Right renal pelvis (tissue), 4 donors: ENCODE data around the gene ANKRD12. TPM values are rescaled to one million over a fixed set of nuclear protein-coding genes. Genes with fewer than 3 reads are reported as not detected.

ENCODE experiments used
- DNase-seq, 4 donors: peaks; one replicate each; pipeline ENCODE4 v3.0.0-alpha.2; 2013; ENCODE audit warnings: low read depth in 4 of 4, low spot score in 3 of 4, missing footprints in 1 of 4
- polyA plus RNA-seq, 4 donors: library from polyadenylated mRNA; unstranded; fragments of 120-200 nt; gene quantifications; one replicate each; pipeline ENCODE4 v1.2.1, GENCODE V29; 2013; ENCODE audit not compliant: insufficient read length in 4 of 4

ANKRD12 gene
- polyA plus RNA-seq, 4 donors: 28.1 to 34.3 (median 32.8) TPM

DNA sequence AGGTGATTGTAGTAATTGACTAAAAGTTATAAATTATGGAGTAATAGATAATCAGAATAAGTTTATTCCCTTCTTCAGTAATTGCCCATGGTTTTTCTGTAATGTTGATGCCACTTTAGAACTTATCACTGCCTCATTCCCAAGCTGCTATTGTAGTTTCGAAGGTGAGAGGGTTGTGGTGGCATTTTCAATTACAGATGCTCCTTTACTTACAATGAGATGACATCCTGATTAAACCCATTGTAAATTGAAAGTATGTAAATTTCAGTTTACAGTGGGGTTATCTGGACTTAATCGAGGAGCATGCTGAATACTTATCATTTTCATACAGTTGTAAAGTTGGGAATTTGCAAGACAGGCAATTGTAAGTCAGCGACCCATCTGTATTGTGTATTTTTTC, 31.2 kb upstream of the ANKRD12 start:
- DNase-seq: no peak

DNA sequence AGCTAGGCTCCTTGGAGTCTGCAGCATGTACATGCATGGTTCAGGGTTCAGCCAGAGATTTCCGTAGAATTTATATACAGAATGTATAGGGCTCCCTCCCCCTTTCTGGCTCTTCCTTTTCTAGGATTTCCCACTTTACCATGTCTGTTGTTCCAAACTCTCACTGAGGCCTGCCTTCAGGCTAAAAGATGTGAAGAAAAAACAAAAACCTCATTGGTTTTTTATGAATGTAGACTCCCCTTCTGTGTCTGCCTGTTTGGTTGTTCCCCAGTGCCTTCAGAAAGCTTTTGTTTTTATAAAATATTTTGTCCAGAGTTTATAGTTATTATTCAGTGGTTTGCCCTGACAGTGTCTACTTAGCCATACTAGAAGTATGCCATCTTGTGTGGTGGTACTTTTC, 30.5 kb upstream of the ANKRD12 start:
- no peak for DNase-seq

DNA sequence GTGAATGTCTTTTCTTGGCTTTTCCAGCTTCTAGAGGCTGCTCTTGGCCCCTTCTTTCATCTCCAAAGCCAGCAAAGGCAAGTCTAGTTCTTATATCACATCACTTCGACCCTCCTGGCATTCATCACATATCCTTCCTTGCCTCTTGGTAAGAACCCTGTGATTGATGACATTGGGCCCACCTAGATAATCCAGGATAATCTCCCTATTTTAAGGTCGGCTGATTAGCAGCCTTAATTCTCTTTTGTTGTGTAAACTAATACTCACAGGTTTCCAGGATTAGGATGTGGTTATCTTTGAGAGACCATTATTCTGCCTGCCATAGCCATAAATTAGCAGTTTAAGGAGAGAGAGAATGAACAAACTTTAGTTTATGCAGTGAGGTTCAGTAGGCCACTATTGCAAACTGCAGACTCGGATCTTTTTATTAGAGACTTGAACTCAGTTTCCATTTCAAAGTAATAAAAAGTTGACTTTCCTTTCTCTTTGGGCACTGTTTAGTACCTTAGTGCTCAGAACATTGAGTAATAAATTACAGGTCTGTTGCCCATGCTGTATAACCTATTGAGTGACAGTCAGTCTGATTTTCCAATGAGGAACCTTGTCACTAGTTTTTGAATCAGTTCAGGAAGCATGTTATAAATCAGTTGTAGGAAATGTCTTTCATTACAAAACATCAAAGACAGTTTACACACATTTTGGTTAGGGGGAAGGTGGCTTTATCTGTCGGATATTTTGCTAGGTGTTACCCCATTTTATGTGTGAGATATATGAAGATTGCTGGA, 29.6 kb upstream of the ANKRD12 start:
- no peak for DNase-seq

DNA sequence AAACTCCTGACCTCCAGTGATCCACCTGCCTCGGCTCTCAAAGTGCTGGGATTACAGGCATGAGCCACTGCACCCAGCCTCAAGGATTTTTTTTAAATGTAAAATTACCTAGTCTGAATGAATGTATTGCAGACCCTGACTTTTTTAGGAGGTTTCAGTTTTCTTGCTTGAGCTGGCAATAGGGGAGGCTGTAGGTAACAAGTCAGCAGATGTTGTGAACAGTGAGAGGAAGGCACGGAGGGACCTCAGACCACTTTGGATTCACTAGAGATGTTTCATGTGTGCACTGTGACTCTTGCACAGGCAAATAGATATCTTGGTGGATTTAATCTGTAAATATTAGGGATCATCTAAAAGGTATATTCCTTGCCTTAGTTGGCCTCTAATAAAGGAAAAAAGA, 27.7 kb upstream of the ANKRD12 start:
- DNase-seq: no peak

DNA sequence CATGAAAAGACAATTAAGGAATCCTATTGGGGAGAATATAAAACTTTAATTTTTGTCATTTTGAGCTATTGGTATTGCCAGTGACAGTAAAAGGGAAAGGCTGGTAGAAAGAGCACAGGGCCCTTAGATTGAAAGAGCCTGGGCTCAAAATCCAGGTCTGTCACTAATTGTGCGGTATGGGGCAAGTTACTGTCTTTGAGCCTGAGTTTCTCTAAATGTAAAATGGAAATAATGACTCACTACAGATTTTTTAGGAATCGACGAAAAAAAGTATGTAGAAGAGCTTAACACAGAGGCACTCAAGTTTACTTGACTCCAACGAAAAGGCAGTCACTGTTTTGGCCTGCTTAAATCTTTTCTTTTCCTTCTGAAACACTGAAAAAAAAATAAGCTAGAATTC, 27.1 kb upstream of the ANKRD12 start:
- DNase-seq: no peak

DNA sequence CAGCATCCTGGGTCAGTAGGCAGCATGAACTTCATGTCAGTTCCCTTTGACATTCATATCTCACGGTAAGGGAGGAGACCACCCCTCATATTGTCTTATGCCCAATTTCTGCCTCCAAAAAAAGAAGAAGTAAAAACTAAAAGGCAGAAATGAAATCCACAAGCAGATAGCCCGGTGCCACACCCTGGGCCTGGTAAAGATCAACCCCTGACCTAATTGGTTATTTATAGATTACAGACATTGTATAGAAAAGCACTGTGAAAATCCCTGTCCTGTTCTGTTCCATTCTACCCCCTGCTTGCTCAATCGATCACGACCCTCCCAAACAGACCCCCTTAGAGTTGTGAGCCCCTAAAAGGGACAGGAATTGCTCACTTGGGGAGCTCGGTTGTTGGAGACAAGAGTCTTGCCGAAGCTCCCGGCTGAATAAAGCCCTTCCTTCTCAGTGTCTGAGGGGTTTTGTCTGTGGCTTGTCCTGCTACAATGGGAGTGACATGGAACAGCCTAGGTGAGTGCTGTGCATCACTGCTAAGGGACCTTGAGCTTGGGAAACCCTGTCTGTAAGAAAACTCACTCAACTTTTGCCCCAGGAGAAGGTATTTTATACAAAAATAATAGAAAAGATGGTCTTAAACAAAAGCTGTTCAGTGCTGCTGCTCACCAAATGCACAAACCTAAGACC, 23.0 kb upstream of the ANKRD12 start:
- no peak for DNase-seq

DNA sequence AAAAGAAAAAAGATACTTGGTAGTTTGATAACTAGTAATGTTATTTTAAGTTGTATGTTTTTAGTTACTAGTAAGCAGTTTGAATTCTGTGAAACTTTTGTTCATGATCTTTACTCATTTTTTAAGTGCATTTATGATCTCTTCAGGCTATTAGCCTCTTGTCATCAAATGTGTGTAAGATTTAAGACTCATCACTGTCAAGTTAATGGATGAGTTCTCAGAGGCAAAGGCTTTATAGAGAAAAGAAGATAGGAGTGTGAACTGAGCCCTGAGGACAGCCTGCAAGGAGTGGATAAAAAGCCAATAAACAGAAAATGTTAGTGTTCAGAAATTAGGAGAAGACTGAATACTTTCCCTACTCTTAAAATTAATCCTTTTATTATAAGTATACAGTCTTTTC, 20.6 kb upstream of the ANKRD12 start:
- DNase-seq: no peak

DNA sequence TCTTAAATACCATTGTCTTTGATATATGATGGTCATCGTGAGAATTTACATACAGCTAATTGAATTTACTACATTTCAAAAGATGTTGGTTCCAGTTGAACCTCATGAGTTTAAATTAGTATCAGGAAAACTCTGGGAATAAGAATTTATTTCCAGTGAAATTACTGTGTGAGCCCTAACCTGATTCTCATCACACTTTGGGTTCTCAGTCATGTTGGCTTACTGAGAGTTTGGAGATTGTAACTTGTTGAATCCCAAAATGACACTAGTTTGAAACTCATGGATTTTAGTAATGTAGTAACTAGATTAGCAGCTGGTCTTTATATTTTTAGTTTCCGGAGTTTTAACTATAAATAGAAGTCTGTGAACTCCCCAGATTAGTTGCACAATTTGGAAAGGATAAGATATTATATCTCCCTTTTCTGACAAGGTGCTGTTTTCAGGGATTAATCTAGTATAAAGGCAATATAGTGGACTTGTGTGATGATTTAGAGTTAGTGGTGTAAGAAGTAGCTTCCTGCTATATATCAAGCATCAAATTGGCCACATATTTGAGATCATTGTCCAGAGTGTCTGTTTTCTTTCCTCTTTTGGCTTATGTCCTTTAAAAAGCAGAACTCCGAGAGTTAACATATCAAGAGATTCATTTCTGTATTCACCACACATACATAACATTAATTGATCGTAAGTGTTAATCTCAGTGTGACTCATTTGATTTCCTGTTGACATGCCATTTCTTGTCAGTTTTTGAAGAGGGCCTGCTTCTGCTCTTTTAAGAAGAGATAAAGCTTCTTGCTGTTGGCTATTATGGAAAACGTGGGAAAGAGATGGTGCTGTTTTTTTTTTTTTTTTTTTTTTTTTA, 18.4 kb upstream of the ANKRD12 start:
- DNase-seq: no peak

DNA sequence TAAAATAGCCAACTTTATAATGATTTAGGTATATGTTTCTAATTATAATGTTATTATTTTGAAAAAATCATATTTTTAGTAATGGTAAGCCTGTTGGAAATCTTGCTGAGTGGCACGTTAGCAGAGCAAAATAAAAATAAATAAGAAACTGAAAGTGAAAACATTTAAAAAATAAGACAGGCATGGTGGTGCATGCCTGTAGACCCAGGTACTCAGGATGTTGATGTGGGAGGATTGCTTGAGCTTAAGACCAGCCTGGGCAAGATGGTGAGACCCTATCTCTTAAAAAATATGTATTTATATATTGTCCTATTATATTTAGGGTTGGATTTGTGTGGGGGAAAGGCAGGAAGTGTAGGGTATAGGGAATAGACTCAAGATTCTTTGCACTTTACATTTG, 15.8 kb upstream of the ANKRD12 start:
- no peak for DNase-seq

DNA sequence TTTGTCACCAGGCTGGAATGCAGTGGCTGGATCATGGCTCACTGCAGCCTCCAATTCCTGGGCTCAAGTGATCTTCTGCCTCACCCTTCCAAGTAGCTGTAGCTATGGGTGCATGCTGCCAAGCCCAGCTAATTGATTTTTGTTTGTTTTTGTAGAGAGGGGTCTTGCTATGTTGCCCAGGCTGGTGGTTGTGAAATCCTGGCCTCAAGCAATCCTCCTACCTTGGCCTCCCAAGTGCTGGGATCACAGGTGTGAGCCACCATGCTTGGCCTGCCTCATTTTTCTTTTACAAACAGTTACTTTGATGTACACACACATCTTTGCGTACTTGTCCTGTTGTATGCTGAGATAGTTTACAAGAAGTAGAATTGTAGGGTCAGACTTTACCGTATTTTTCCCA, 13.1 kb upstream of the ANKRD12 start:
- no peak for DNase-seq

DNA sequence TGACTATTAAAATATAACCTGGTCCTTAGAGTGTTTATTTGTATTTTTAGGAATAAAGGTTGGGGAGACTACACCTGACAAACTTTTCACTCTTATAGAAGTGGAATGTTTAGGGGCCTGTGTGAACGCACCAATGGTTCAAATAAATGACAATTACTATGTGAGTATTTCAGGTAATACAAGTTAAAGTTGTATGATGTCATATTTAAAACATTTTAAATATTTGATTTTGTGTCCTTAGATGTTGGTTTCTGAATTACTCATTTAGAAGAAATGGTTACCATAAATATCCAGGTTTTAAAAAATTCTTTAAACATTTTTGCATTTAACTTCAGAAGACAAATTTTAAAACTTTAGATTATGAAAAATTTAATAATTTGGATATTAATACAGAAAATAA, 11.8 kb upstream of the ANKRD12 start:
- no peak for DNase-seq

DNA sequence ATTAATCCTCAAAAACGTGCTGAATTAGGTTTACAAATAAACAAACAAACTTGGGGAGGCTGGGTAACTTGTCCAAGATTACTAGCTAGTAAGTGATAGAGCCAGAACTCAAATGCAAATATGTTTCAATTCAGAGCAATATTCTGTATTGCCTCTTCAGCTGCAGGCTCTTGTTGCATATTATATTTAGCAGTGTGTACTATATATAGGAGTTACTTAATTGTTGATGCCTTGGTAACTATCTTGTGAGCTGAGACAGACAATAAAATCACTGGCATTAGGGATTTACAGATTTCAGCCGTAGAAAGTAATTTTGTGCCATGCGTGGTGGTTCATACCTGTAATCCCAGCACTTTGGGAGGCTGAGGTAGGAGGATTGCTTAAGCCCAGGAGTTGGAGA, 10.2 kb upstream of the ANKRD12 start:
- DNase-seq: no peak

DNA sequence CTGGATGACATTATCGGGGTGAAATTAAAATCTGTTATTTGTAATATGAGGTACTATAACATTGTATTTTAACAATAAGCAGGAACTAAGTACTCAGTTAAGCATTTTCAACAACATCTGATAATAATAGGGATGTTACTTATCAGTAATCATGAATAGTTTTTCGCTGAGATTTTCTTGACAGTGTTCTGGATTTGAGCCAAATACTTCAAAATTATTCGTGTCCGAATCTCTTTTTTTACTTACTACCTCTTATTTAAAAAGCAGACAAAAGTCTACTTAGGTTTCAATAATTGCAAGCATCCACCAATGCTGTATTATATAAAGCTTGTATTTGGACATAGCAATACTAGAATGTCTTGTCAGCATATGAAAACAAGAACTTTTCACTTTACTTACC, 6.4 kb upstream of the ANKRD12 start:
- no peak for DNase-seq

DNA sequence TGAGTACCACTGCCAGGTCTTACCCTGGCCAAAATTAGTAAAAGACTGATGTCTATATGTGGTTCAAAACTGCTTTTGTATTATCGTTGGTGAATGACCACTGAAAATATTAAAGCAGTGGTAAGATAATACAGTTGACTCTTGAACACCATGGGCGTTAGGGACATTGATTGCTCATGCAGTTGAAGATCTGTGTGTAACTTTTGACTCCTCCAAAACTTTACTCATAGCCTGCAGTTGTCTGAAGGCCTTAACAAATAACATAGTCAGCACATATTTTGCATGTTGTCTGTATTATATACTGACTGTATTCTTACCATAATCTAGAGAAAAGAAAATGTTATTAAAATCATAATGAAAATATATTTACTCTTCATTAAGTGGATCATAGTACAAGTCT, 5.8 kb upstream of the ANKRD12 start:
- no peak for DNase-seq

DNA sequence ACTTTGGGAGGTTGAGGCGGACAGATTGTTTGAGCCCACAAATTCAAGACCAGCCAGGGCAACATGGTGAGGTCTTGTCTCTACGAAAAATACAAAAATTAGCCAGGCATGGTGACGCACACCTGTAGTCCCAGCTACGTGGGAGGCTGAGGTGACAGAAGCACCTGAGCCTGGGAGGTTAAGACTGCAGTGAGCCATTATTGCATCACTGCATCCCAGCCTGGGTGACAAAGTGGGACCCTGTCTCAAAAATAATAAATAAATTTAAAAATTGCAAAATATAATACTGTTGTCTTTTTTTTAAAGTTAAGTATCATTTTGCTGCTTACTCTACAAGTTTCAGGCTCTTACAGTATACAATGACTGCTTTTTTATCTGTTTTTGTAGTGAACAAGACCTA, 4.0 kb upstream of the ANKRD12 start:
- DNase-seq: no peak

DNA sequence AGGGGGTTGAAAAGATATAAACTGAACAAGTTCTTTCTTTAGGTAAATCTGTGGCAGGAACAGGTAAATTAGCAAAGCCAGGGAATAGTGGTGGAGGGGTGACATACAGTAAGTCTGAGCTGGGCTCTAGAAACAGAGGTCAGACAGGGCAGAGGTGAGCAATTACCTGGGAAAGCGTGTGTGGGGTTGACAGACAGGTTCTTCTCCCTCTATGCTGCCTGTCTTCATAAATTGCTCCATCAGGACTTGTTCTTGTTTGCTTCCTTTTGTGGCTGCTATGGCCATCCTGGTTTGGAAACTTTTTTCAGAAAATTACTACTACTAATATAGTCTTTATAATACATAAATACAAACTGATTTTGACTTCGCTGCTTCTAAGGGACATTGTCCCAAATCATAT, 3.4 kb upstream of the ANKRD12 start:
- no peak for DNase-seq

DNA sequence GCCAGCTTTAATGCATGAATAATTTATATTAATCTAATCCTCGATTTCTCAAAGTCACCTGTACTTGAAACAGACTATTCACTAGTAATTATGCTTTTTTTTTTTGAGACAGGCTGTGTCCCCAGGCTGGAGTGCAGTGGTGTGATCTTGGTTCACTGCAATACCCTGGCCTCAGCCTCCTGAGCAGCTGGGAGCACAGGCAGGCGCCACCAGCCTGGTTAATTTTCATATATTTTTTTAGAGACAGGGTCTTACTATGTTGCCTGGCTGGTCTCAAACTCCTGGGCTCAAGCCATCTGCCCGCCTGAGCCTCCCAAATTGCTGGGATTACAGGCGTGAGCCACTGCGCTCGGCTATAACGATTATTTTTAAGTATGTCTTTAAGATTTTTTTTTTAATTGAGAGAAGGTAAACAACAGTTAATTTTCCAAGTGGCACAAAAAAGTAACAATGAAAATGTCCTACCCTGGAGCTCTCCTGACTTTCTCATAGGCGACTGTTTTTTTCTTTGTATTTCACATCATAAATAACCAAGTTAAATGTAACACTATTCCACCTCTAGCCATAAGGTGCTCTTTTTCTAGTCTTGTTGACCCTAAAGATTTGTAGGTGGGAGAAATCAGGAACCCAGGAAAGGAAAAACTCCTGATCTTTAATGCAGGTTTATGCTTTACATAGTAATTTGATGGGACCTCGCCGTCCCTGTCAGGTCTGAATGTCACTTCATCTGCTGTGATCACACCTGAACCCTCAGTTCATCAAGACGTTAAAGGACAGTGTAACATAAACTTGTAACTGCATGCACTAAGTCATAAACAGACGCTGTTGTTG, 1.3 kb upstream of the ANKRD12 start:
- DNase-seq: no peak

DNA sequence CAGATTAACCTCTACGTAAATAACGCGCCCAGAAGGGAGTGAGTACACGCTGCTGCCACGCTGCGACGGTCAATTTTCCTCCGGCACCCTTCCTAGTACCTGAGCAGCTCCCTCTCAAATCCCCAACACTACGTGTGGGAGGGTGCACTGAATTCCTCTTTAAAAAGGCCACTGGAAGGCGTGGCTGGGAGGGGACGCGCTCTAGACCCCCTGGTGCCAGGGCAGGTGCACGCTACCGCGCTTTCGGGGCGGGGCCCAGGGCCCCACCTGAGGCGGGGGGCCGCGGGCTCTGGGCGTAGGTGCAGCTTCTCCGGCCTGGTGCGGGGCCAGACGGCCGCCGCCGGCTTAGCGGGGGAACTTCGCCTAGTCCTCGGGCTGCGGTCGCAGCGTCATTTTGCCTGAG, 668 bp upstream of the ANKRD12 start:
- peak in 2 of 4 donors; percentile 13 to 14 for DNase-seq

DNA sequence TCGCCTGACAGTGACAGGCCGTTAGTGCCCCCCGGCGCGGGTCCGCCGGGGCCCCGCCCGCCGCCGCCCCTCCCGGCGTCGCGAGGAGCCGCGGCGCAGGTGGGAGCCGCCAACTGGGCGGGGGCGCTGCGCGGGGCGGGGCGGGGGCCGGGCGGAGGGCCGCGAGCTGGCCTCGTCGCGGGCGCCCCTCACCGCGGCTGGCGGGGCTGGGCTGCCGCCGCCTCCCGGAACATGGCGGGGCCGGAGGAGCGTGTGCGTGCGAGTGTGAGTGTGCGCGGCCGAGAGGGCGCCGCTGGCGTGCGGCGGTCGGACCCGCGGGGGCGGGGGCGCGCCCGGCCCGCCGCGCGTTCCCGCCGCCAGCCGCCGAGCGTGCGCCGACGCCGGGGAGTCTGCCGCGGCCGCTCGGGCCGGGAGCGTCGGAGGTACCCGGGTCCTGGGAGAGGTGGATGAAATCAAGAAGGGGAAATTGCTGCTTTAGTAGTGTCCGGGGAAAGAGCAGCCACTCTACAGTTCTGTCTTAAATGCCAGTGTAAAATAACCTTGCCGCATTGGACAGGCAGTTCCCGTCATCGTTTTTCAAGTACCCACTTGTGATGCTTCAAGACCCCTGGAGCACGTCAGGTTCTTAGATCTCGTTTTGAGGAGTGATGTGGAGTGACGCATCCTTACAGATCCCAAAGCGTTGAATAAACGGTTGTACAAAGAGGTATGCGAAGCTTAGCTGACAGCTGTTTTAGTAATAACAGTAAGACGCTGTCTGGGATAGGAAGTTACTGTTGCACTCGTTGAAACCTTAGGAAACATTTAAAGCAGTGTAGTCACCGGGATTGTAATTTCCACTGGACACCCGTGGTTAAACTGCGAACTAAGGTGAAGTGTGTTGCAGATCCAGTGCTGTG, 836 bp downstream of the ANKRD12 start:
- DNase-seq: peak in 3 of 4 donors; percentile 36 to 51 (median 47)
